Mucosa of descending colon (tissue), 3 donors: ENCODE results near the gene STPG4. TPM values are rescaled to one million over a fixed set of nuclear protein-coding genes. Genes with fewer than 3 reads are reported as not detected.

Experiments used
- ATAC-seq: fragments of 200-7000 bp; cut with Tn5 transposase; one replicate; pipeline ENCODE4 v1.9.1; 2020; ENCODE audit warnings: mild to moderate bottlenecking, moderate library complexity
- DNase-seq, 3 donors: peaks; one replicate each; pipeline ENCODE4 v3.0.0-alpha.2; 2020
- H3K36me3 ChIP-seq: fragments of 200-600 bp; one replicate; pipeline ENCODE4 v1.8.0; 2021; ENCODE audit warnings: low read depth, mild to moderate bottlenecking
- H3K4me1 ChIP-seq: fragments of 200-600 bp; one replicate; pipeline ENCODE4 v1.8.0; 2021; ENCODE audit warnings: low read depth, mild to moderate bottlenecking
- H3K4me3 ChIP-seq: fragments of 200-600 bp; one replicate; pipeline ENCODE4 v1.8.0; 2021; ENCODE audit warnings: mild to moderate bottlenecking
- H3K9me3 ChIP-seq: fragments of 200-600 bp; one replicate; pipeline ENCODE4 v1.8.0; 2021; ENCODE audit warnings: mild to moderate bottlenecking
- intact Hi-C, 2 donors: fragments of 100-400 bp; cut with DNase I in 1 of 2; cut with micrococcal nuclease in 1 of 2; formaldehyde crosslinking; loops; one replicate each; pipeline versions ENCODE4 v1.11.0 to v1.11.1; 2022; cut with DNase I, micrococcal nuclease
- total RNA-seq, 3 donors: library from RNA; stranded (reverse); fragmentation: NEBNext Ultra II Directional in 2 of 3; extraction: Animal tissue kit (Norgen Biotek cat#: 25700) in 2 of 3; gene quantifications; one replicate each; pipeline versions ENCODE4 v1.2.1 to v1.2.4, GENCODE V29; 2021 to 2023
- TF ChIP-seq, protein P1 (sequence below): fragments of 200-600 bp; IDR thresholded peaks from one replicate; pipeline ENCODE4 v1.8.0; 2022; ENCODE audit warnings: antibody characterized with exemption, mild to moderate bottlenecking
- donor health status: DM: no; HTN: no; CAD: no; lungs with moderate emphysema.
- donor health status: DM: no; HTN: no; CAD: no.
- donor health status: DM: no; HTN: yes; CAD: no.

STPG4 gene
- total RNA-seq, 3 donors from 2014 or later = 0.46 to 0.63 TPM; not detected in 1

DNA sequence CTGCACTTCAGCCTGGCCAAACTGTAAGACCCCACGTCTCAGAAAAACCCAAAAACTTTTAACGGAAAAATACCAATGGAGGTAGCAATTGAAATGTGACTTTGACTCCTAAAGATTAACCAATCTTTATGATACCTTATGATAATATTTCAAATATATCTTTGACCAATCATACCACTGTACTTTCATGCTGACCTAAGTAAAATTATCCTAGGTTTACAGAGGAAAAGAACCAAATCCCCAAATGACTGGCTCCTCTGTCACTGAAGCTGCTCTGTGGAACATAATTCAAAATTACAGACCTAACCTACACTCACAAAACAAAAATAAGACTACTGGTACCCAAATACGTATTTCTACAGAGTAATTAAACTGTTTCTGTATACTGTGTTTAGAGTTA is 7.7 kb upstream of the STPG4 start:
- no peak for DNase-seq
- intact Hi-C loops = no loop called here
- TF ChIP-seq, protein P1, sequence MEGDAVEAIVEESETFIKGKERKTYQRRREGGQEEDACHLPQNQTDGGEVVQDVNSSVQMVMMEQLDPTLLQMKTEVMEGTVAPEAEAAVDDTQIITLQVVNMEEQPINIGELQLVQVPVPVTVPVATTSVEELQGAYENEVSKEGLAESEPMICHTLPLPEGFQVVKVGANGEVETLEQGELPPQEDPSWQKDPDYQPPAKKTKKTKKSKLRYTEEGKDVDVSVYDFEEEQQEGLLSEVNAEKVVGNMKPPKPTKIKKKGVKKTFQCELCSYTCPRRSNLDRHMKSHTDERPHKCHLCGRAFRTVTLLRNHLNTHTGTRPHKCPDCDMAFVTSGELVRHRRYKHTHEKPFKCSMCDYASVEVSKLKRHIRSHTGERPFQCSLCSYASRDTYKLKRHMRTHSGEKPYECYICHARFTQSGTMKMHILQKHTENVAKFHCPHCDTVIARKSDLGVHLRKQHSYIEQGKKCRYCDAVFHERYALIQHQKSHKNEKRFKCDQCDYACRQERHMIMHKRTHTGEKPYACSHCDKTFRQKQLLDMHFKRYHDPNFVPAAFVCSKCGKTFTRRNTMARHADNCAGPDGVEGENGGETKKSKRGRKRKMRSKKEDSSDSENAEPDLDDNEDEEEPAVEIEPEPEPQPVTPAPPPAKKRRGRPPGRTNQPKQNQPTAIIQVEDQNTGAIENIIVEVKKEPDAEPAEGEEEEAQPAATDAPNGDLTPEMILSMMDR = no peak
- no peak overlapping the region for H3K4me3 ChIP-seq
- no peaks in the 10 kb centered on the region for H3K9me3 ChIP-seq
- H3K4me1 ChIP-seq = peaks cover 6% of the 10 kb centered on the region
- no peak for ATAC-seq
- peaks cover 4% of the 10 kb centered on the region for H3K36me3 ChIP-seq

DNA sequence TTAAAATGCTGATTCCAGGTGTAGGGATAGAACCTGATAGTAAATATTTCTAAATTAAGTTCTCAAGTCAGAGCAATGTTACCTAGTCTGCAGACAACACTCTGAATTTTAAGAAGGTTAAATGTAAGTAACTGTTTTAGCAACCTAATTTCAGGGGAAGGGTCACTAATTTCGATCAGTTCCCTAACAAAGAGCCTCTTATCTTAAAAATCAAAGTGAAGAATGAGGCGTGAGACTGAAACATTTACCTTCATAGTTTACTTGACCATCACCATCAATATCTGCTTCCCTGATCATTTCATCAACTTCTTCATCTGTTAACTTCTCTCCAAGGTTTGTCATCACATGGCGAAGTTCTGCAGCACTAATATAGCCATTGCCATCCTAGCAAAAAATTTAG is 6.4 kb upstream of the STPG4 start:
- DNase-seq = no peak

DNA sequence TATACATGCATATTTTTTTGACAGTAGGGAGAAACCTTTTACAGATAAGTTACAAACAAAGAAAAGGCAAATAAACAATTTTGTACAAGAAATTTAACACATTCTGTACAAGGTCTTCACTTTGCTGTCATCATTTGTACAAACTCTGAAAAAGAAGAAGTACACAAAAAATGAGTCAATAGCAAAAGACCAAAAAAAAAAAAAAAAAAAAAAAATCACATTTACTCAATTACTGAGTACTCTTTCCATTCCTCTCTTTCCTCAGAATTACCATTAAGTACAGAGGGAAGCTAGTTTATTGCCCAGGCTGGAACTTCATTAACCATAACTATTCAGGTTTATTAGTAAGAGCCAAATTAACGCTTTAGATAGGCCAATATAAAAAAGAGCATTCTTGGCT is 5.6 kb upstream of the STPG4 start:
- DNase-seq = no peak
- Histone ChIP-seq H3K4me3 (no peak overlapping the region), H3K36me3 (no peaks in the 10 kb centered on the region), H3K9me3 (no peaks in the 10 kb centered on the region), H3K4me1 (peaks cover 6% of the 10 kb centered on the region)
- intact Hi-C loops = no loop called here
- ATAC-seq = no peak
- TF ChIP-seq, protein P1 = no peak

More for the DNA sequence above, 6.4 kb upstream of the STPG4 start:
- no peaks in the 10 kb centered on the region for H3K9me3 ChIP-seq
- TF ChIP-seq, protein P1 = no peak
- no peak for ATAC-seq
- no peak overlapping the region for H3K4me3 ChIP-seq
- H3K4me1 ChIP-seq = peaks cover 6% of the 10 kb centered on the region
- intact Hi-C loops = no loop called here
- H3K36me3 ChIP-seq = peaks cover 4% of the 10 kb centered on the region

DNA sequence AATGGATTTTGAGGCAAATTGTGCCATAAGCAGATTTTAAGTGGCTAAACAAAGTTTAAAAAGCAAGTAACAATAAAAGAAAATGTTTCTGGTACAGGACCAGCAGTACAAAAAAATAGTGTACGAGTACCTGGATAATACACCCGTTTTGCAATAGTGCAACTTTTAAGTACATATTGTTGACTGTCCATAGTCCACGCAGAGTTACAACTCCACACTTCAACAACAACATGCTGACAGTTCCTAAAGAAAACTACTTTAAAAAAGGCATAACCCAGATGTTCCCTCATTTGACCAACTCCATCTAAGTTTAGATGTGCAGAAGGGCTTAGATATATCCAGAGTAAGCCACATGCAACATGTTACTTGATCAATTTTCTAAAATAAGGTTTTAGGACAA is 5.1 kb upstream of the STPG4 start:
- peaks cover 6% of the 10 kb centered on the region for H3K4me1 ChIP-seq
- intact Hi-C loops = no loop called here
- no peak for ATAC-seq
- no peaks in the 10 kb centered on the region for H3K36me3 ChIP-seq
- TF ChIP-seq, protein P1 = no peak
- no peak overlapping the region for H3K4me3 ChIP-seq
- DNase-seq = no peak
- no peaks in the 10 kb centered on the region for H3K9me3 ChIP-seq

GRCh38 chr2:47159627-47160026 is 4.5 kb upstream of the STPG4 start:
- intact Hi-C loops = no loop called here
- no peak overlapping the region for H3K4me3 ChIP-seq
- no peaks in the 10 kb centered on the region for H3K36me3 ChIP-seq

More at GRCh38 chr2:47159627-47160026, 4.5 kb upstream of the STPG4 start:
- DNase-seq (no peak), ATAC-seq (no peak)
- TF ChIP-seq, protein P1 = no peak
- Histone ChIP-seq H3K9me3 (no peaks in the 10 kb centered on the region), H3K4me1 (peaks cover 6% of the 10 kb centered on the region)
